RWPE1 (cell line): ENCODE results near the gene SHISA4.

Source experiments
- CTCF ChIA-PET: fragments of 350-600 bp; sonication (Branson Sonifier 250); formaldehyde crosslinking; extraction: SDS; loops from one replicate; lab custom pipeline; 2021; lab: Yijun Ruan, JAX
- POLR2A ChIA-PET: fragments of 400-600 bp; formaldehyde crosslinking; extraction: SDS; loops from one replicate; lab custom pipeline; 2020; ENCODE audit warnings: antibody characterized with exemption; ENCODE audit not compliant: low non-redundant PET; lab: Yijun Ruan, JAX
- DNase-seq: peaks from one replicate; pipeline ENCODE4 v3.0.0; 2012; ENCODE audit warnings: low spot score
- H3K27ac ChIP-seq: fragments of 450-650 bp; 2 replicates; pipeline ENCODE4 v1.5.1; 2017
- CTCF ChIP-seq: fragments of 450-650 bp; conservative IDR thresholded peaks from 2 replicates; pipeline ENCODE4 v1.5.1; 2017; ENCODE audit warnings: low read depth, mild to moderate bottlenecking

The SHISA4 gene

GRCh38 chr1:201859424-201859823, 29.3 kb upstream of the SHISA4 start:
- no peak overlapping the region for H3K27ac ChIP-seq
- ChIA-PET POLR2A (no interaction called here), CTCF (interaction anchor here (0.6 to 1.5 kb wide), 4 partner anchors 10 to 21 kb away, joined by 3 to 5 read pairs (median 4); no protein-coding TSS in a partner anchor)
- TF ChIP-seq CTCF = no peak
- no peak for DNase-seq

- ChIA-PET POLR2A (no interaction called here), CTCF (interaction anchor here (1.0 kb wide), 1 partner anchor 15 kb away, joined by 4 read pairs; no protein-coding TSS in a partner anchor)
- no peak for TF ChIP-seq CTCF
- H3K27ac ChIP-seq = no peak overlapping the region
- DNase-seq = no peak
These were observed 27.2 kb upstream of the SHISA4 start for GRCh38 chr1:201861448-201861847.

GRCh38 chr1:201870397-201870796, 18.3 kb upstream of the SHISA4 start:
- POLR2A ChIA-PET = no interaction called here
- no peak for DNase-seq
- CTCF ChIA-PET = no interaction called here
- no peak for TF ChIP-seq CTCF
- no peak overlapping the region for H3K27ac ChIP-seq

GRCh38 chr1:201874672-201875071, 14.0 kb upstream of the SHISA4 start:
- no peak for TF ChIP-seq CTCF
- ChIA-PET POLR2A (no interaction called here), CTCF (interaction anchor here (0.5 to 2.0 kb wide), 4 partner anchors 10 to 262 kb away, joined by 3 to 7 read pairs (median 4); no protein-coding TSS in a partner anchor)
- H3K27ac ChIP-seq = no peak overlapping the region
- no peak for DNase-seq

GRCh38 chr1:201876148-201876818, 12.4 kb upstream of the SHISA4 start:
- no peak overlapping the region for H3K27ac ChIP-seq
- no peak for DNase-seq
- POLR2A ChIA-PET = interaction anchor here (0.6 kb wide), 1 partner anchor 11 kb away, joined by 3 read pairs; no protein-coding TSS in a partner anchor
- no peak for TF ChIP-seq CTCF
- CTCF ChIA-PET = interaction anchor here (0.7 to 2.0 kb wide), 5 partner anchors 12 to 346 kb away, joined by 3 to 6 read pairs (median 3); no protein-coding TSS in a partner anchor

- POLR2A ChIA-PET = interaction anchor here (0.6 kb wide), 1 partner anchor 8 kb away, joined by 4 read pairs; no protein-coding TSS in a partner anchor
- peak; percentile 75 for DNase-seq
- CTCF ChIA-PET = interaction anchor here (0.5 to 2.0 kb wide), 18 partner anchors 9 to 1439 kb away, joined by 3 to 13 read pairs (median 3); partner anchors contain the start of genes IPO9 and SHISA4
- H3K27ac ChIP-seq = peak overlapping the region; percentile 53
- peak; percentile 73 for TF ChIP-seq CTCF
These were observed 10.8 kb upstream of the SHISA4 start for GRCh38 chr1:201877877-201878401.
